GM23248 (cell line): ENCODE results near the gene MAVS. TPM values are rescaled to one million over a fixed set of nuclear protein-coding genes. Genes with fewer than 3 reads are reported as not detected.
"Not testable (repeated sequence)": the region's sequence is repeated elsewhere in the genome, so short reads cannot be mapped to it uniquely, and the experiment has no call there.

Experiments
- DNase-seq: peaks from one replicate; pipeline ENCODE4 v3.0.0-alpha.2; 2015
- H2AFZ ChIP-seq: fragments of 200-600 bp; sonication (generic); 2 replicates; pipeline ENCODE4 v1.6.1; 2016; ENCODE audit warnings: antibody characterized with exemption
- H3F3A ChIP-seq: fragments of 200-600 bp; sonication (generic); 2 replicates; pipeline ENCODE4 v1.6.1; 2016; ENCODE audit warnings: mild to moderate bottlenecking, antibody characterized with exemption, mixed run types; ENCODE audit not compliant: insufficient read depth
- H3K27ac ChIP-seq: fragments of 200-600 bp; sonication (generic); 2 replicates; pipeline ENCODE4 v1.5.1; 2016; ENCODE audit warnings: mild to moderate bottlenecking
- H3K27me3 ChIP-seq: fragments of 200-600 bp; sonication (generic); replicated peaks from 2 replicates; pipeline ENCODE4 v1.6.1; 2016; ENCODE audit warnings: mild to moderate bottlenecking; ENCODE audit not compliant: insufficient read depth
- H3K36me3 ChIP-seq: fragments of 200-600 bp; sonication (generic); 2 replicates; pipeline ENCODE4 v1.6.1; 2016; ENCODE audit warnings: low read depth, mild to moderate bottlenecking
- H3K4me1 ChIP-seq: fragments of 200-600 bp; sonication (generic); 2 replicates; pipeline ENCODE4 v1.6.1; 2016; ENCODE audit warnings: mild to moderate bottlenecking; ENCODE audit not compliant: insufficient read depth
- H3K4me2 ChIP-seq: fragments of 200-600 bp; sonication (generic); one replicate; pipeline ENCODE4 v1.6.1; 2016; ENCODE audit warnings: mild to moderate bottlenecking; ENCODE audit not compliant: unreplicated experiment
- H3K4me3 ChIP-seq: fragments of 200-600 bp; sonication (generic); 2 replicates; pipeline ENCODE4 v1.5.1; 2016; ENCODE audit warnings: mild to moderate bottlenecking
- H3K79me2 ChIP-seq: fragments of 200-600 bp; sonication (generic); 2 replicates; pipeline ENCODE4 v1.6.1; 2016; ENCODE audit warnings: mild to moderate bottlenecking; ENCODE audit not compliant: insufficient read depth
- H3K9ac ChIP-seq: fragments of 200-600 bp; sonication (generic); 2 replicates; pipeline ENCODE4 v1.6.1; 2016; ENCODE audit warnings: mild to moderate bottlenecking
- H3K9me2 ChIP-seq: fragments of 200-600 bp; sonication (generic); 2 replicates; pipeline ENCODE4 v1.6.1; 2016; ENCODE audit warnings: mixed run types, mild to moderate bottlenecking, moderate library complexity; ENCODE audit not compliant: insufficient read depth
- H3K9me3 ChIP-seq: fragments of 200-600 bp; sonication (generic); one replicate; pipeline ENCODE4 v1.6.1; 2017; ENCODE audit warnings: low read depth
- H4K20me1 ChIP-seq: fragments of 200-600 bp; sonication (generic); 2 replicates; pipeline ENCODE4 v1.6.0; 2016; ENCODE audit not compliant: insufficient read depth
- EZH2 ChIP-seq: fragments of 200-600 bp; sonication (generic); IDR thresholded peaks from 2 replicates; pipeline ENCODE4 v1.6.1; 2018; ENCODE audit warnings: antibody characterized with exemption, mild to moderate bottlenecking; ENCODE audit not compliant: insufficient read depth, poor library complexity, severe bottlenecking
- EZH2phosphoT487 ChIP-seq: fragments of 200-600 bp; sonication (generic); IDR thresholded peaks from 2 replicates; pipeline ENCODE4 v1.6.1; 2018; ENCODE audit warnings: antibody characterized with exemption, moderate library complexity, mild to moderate bottlenecking, low read depth; ENCODE audit not compliant: insufficient read depth
- WGBS, 2 experiments: methylation state at CpG; one replicate each; pipeline ENCODE4 v1.1.6; 2015 to 2017; ENCODE audit warnings: low lambda C conversion rate in 2 of 2, low coverage in 1 of 2; ENCODE audit errors: missing lambda C conversion rate in 2 of 2; 5-methylcytosine and 5-hydroxymethylcytosine counted together
- in situ Hi-C: fragments of 300-500 bp; cut with MboI; formaldehyde crosslinking; loops from 2 replicates; pipeline ENCODE4 v1.15.0; 2020
- polyA plus RNA-seq: library from polyadenylated mRNA; unstranded; fragments of >200 nt; fragmentation: Nextera tagmentation; extraction: Ambion mirVana; gene quantifications from 2 replicates; pipeline ENCODE4 v1.2.1, GENCODE V29; 2016
- total RNA-seq: library from RNA; depleted of rRNA; stranded (reverse); fragments of >200 nt; shearing (Covaris generic); gene quantifications from 2 replicates; pipeline ENCODE4 v1.2.3, GENCODE V29; 2014

MAVS gene
- total and polyA plus RNA-seq, 2 experiments from 2014 or later, result 12.0 to 22.0 TPM

DNA sequence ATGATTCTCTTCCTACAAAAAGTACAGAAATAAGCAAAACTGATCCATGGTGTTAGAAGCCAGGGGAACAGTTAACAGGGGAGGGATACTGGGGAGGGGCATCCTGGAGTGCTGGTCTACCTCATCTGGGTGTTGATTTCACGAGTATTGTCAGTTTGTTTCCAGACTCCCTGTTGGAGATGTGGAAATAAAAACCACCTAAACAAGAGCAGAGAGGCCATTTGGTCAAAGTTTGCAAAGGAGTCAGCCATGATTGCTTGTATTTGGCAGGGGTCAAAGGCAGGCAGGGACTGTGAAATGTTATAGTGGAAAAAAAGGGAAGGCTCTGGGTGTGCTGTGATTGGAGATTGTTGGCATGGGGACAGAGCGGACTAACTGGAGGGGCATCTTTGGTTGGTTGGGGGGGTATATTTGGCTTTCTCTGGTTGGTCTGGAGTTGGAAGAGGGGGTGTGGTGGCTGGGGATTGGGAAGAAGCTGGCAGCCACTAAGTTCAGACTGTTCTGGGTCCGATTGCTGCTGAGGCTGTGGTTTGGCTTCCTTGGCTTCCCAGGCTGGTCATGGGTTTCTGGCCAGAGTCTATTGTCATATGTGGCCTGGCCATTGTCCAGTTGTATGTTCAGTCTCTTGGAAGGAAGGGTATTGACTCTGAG, 27.7 kb downstream of the MAVS start:
- Histone ChIP-seq H3F3A (peaks cover 17% of the 10 kb centered on the region; the same call in 1 of the 2 replicates), H3K4me3 (no peak overlapping the region), H3K27me3 (no peaks in the 10 kb centered on the region), H3K9me2 (no peaks in the 10 kb centered on the region), H4K20me1 (no peaks in the 10 kb centered on the region), H3K79me2 (peaks cover 14% of the 10 kb centered on the region), H3K4me2 (no peak overlapping the region), H3K36me3 (peaks cover 6% of the 10 kb centered on the region; the same call in 1 of the 2 replicates), H3K4me1 (no peaks in the 10 kb centered on the region), H2AFZ (no peak overlapping the region), H3K9ac (no peak overlapping the region), H3K27ac (no peak overlapping the region), H3K9me3 (no peaks in the 10 kb centered on the region)
- 50 to 51% methylated on average over 3 of the region's 3 CpGs for WGBS, 2 experiments
- in situ Hi-C loops, result no loop called here
- DNase-seq, result no peak
- TF ChIP-seq EZH2 (no peak), EZH2phosphoT487 (no peak)

DNA sequence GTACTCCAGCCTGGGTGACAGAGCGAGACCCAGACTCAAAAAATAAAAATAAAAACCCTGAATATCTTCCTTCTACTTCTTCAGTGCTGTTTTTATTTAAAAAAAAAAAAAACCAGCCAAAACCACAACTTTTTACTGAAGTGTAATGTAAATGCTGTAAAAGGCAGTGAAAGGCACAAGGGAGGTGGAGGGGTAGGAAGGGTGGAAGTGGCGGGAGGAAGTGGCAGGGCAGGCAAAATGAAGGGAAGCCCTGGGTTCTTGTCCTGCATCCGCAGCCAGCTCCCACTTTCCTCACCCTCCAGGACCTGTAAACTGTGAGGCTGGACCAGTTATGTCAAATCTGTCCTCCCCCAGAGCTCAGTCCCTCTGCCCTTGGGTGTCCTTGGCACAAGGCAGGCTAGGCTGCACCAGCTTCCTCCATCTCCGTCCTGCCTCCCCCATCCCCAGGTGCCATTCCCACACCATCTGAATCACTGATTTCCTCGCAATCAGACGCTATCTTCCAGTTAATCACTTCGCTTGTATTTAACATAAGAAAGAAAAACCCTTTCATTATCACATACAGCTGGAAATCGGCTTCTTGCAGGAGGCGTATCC, 28.8 kb downstream of the MAVS start:
- H3K27me3 ChIP-seq, result no peaks in the 10 kb centered on the region
- WGBS, 2 experiments, result 93 to 97% methylated on average over 9 of the region's 9 CpGs
- H4K20me1 ChIP-seq, result no peaks in the 10 kb centered on the region
- no peaks in the 10 kb centered on the region for H3K9me2 ChIP-seq
- H3K9me3 ChIP-seq, result no peaks in the 10 kb centered on the region
- peaks cover 17% of the 10 kb centered on the region; the same call in 1 of the 2 replicates for H3F3A ChIP-seq
- H3K4me2 ChIP-seq, result no peak overlapping the region
- peaks cover 6% of the 10 kb centered on the region; the same call in 1 of the 2 replicates for H3K36me3 ChIP-seq
- no peaks in the 10 kb centered on the region for H3K4me1 ChIP-seq
- no peak for TF ChIP-seq EZH2
- no peak for TF ChIP-seq EZH2phosphoT487
- H3K79me2 ChIP-seq, result peaks cover 14% of the 10 kb centered on the region
- H3K4me3 ChIP-seq, result no peak overlapping the region
- H3K27ac ChIP-seq, result no peak overlapping the region
- no peak overlapping the region for H3K9ac ChIP-seq
- no peak overlapping the region for H2AFZ ChIP-seq
- in situ Hi-C loops, result no loop called here
- DNase-seq, result no peak

DNA sequence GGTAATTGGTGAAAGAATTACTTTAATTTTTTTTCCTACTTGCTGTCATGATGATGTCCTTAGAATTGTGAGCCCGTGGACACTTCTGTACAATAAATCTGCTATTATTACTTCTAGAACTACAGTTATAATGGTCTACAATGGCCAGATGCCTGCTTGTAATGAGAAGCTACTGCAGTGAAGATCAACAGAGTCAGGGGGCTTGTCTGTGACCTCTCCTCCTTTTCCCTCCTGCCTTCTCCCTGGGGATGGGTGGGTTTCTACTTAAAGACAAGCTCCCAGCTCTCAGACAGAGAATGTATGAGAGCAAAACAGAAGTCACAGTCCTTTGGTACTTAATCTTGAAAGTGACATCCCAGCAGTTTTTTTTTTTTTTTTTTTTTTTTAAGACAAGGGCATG, 29.4 kb downstream of the MAVS start:
- peaks cover 13% of the 10 kb centered on the region for H3K79me2 ChIP-seq
- DNase-seq, result no peak
- H3F3A ChIP-seq, result peaks cover 17% of the 10 kb centered on the region; the same call in 1 of the 2 replicates
- H2AFZ ChIP-seq, result no peak overlapping the region
- no peaks in the 10 kb centered on the region for H3K27me3 ChIP-seq
- no peaks in the 10 kb centered on the region for H3K9me3 ChIP-seq
- 53 to 71% methylated on average over 1 of the region's 1 CpG for WGBS, 2 experiments
- no peak overlapping the region for H3K4me3 ChIP-seq
- H3K9ac ChIP-seq, result no peak overlapping the region
- no peaks in the 10 kb centered on the region for H3K4me1 ChIP-seq
- H3K36me3 ChIP-seq, result peaks cover 6% of the 10 kb centered on the region; the same call in 1 of the 2 replicates
- no peaks in the 10 kb centered on the region for H4K20me1 ChIP-seq
- TF ChIP-seq EZH2, result no peak
- no peaks in the 10 kb centered on the region for H3K9me2 ChIP-seq
- H3K27ac ChIP-seq, result no peak overlapping the region
- in situ Hi-C loops, result no loop called here
- no peak overlapping the region for H3K4me2 ChIP-seq

DNA sequence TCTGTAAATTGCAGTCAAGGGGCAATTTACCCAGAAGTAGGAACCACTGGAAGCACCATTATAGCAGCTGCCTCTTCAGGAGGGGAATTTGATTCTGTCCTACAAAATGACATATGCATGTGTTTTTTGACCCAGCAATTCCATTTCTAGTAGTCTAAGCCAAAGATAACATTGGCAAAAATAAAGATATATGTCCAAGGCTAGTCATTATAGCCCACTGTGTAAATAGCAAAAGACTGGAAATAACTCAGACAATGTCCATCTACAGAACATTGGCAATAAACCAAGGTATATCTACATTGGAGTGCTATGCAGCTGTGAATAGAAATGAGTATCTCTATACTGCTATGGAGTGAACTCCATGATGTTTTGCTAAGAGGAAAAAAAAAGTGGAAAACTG, 30.0 kb downstream of the MAVS start:
- Histone ChIP-seq H3K79me2 (peaks cover 9% of the 10 kb centered on the region), H4K20me1 (no peaks in the 10 kb centered on the region), H3K4me3 (no peak overlapping the region), H3K9me3 (no peaks in the 10 kb centered on the region), H2AFZ (no peak overlapping the region), H3K36me3 (peaks cover 6% of the 10 kb centered on the region; the same call in 1 of the 2 replicates), H3K9ac (no peak overlapping the region), H3K27me3 (no peaks in the 10 kb centered on the region), H3K4me1 (no peaks in the 10 kb centered on the region), H3F3A (peaks cover 17% of the 10 kb centered on the region; the same call in 1 of the 2 replicates), H3K9me2 (no peaks in the 10 kb centered on the region), H3K4me2 (no peak overlapping the region), H3K27ac (no peak overlapping the region)
- in situ Hi-C loops, result no loop called here
- no peak for DNase-seq
- TF ChIP-seq EZH2phosphoT487, result no peak
- TF ChIP-seq EZH2, result no peak

DNA sequence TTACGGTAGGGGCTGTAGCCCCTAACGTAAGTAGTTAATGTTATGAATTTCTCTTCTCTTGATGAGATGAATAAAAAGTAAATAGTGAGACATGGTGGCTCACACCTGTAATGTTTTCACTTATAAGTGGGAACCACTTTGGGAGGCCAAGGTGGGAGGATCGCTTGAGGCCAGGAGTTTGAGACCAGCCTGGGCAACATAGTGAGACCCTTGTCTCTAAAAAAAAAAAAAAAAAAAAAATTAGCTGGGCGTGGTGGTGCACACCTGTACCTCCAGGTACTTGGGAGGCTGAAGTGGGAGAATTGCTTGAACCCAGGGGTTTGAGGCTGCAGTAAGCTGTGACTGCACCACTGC, 32.3 kb downstream of the MAVS start:
- DNase-seq, H3K27ac ChIP-seq, H3K4me1 ChIP-seq, H3F3A ChIP-seq, H3K36me3 ChIP-seq, H3K4me3 ChIP-seq, H3K9ac ChIP-seq, H3K4me2 ChIP-seq, H3K9me3 ChIP-seq, H3K9me2 ChIP-seq, H2AFZ ChIP-seq, H3K27me3 ChIP-seq, H4K20me1 ChIP-seq, in situ Hi-C loops, H3K79me2 ChIP-seq: not testable (repeated sequence)
- WGBS, 2 experiments, result 87 to 93% methylated on average over 4 of the region's 4 CpGs
